Tibial nerve (tissue), 4 donors: ENCODE data around the gene MT4. TPM values are rescaled to one million over a fixed set of nuclear protein-coding genes. Genes with fewer than 3 reads are reported as not detected.

Experiments
- DNase-seq, 2 donors: peaks; one replicate each; pipeline ENCODE4 v3.0.0-alpha.2; 2019; ENCODE audit warnings: low spot score in 2 of 2
- H3K27ac ChIP-seq, 4 donors: fragments of 200-600 bp; sonication (generic) in 3 of 4; one replicate each; pipeline ENCODE4 v1.5.1; 2017 to 2019; ENCODE audit warnings: mild to moderate bottlenecking in 1 of 4
- H3K27me3 ChIP-seq, 2 donors: fragments of 200-600 bp; sonication (generic) in 1 of 2; one replicate each; pipeline versions ENCODE4 v1.5.1 to v1.6.0; 2017 to 2019
- H3K36me3 ChIP-seq, 3 donors: fragments of 200-600 bp; sonication (generic); one replicate each; pipeline ENCODE4 v1.5.1; 2018 to 2019
- H3K4me1 ChIP-seq, 4 donors: fragments of 200-600 bp; sonication (generic) in 3 of 4; one replicate each; pipeline ENCODE4 v1.5.1; 2017 to 2019
- H3K4me3 ChIP-seq, 4 donors: fragments of 200-600 bp; sonication (generic) in 3 of 4; one replicate each; pipeline ENCODE4 v1.5.1; 2017 to 2019; ENCODE audit warnings: mild to moderate bottlenecking in 1 of 4, moderate library complexity in 1 of 4
- H3K9me3 ChIP-seq, 4 donors: fragments of 200-600 bp; sonication (generic) in 3 of 4; one replicate each; pipeline ENCODE4 v1.5.1; 2017 to 2019
- CTCF ChIP-seq, 5 experiments: fragments of 200-600 bp in 3 of 5; fragments of 450-650 bp in 2 of 5; sonication (generic) in 3 of 5; IDR thresholded peaks; one replicate each; pipeline ENCODE4 v1.5.1; 2016 to 2019; ENCODE audit warnings: antibody characterized with exemption in 5 of 5, mild to moderate bottlenecking in 3 of 5, moderate library complexity in 2 of 5
- EP300 ChIP-seq, 2 donors: sonication (generic); formaldehyde crosslinking; IDR thresholded peaks; one replicate each; pipeline ENCODE4 v1.6.1; 2017; ENCODE audit warnings: antibody characterized with exemption in 2 of 2, mild to moderate bottlenecking in 1 of 2
- POLR2A ChIP-seq, 2 donors: fragments of 450-650 bp; IDR thresholded peaks; one replicate each; pipeline ENCODE4 v1.6.1; 2017; ENCODE audit warnings: antibody characterized with exemption in 2 of 2, mild to moderate bottlenecking in 2 of 2, moderate library complexity in 2 of 2
- WGBS, 2 donors: methylation state at CpG; one replicate each; pipeline ENCODE4 v1.1.5; 2018; 5-methylcytosine and 5-hydroxymethylcytosine counted together
- total RNA-seq, 4 donors: library from RNA; depleted of rRNA; stranded (reverse); fragments of >200 nt; gene quantifications; one replicate each; pipeline ENCODE4 v1.1.0, GENCODE V29; 2016

The MT4 gene
- total RNA-seq, 4 donors from 2014 or later, result not detected

GRCh38 chr16:56583351-56584168 is 18.7 kb downstream of the MT4 start:
- H3K27ac ChIP-seq, result no peak overlapping the region
- H3K9me3 ChIP-seq, result no peaks in the 10 kb centered on the region
- TF ChIP-seq POLR2A (IDR thresholded peaks at IDR 0.05), result no peak
- TF ChIP-seq EP300 (IDR thresholded peaks at IDR 0.05), result no peak
- no peak for TF ChIP-seq CTCF (IDR thresholded peaks at IDR 0.05)
- 75 to 78% methylated on average over 11 of the region's 11 CpGs for WGBS, 2 donors
- H3K36me3 ChIP-seq, result no peaks in the 10 kb centered on the region
- H3K4me3 ChIP-seq, result no peak overlapping the region
- DNase-seq, result no peak
- H3K4me1 ChIP-seq, result no peaks in the 10 kb centered on the region
- peaks cover 0 to 18% of the 10 kb centered on the region in 2 donors for H3K27me3 ChIP-seq

- H3K9me3 ChIP-seq, result no peaks in the 10 kb centered on the region
- no peak for TF ChIP-seq POLR2A (IDR thresholded peaks at IDR 0.05)
- TF ChIP-seq CTCF (IDR thresholded peaks at IDR 0.05), result no peak
- no peak for TF ChIP-seq EP300 (IDR thresholded peaks at IDR 0.05)
- 84 to 93% methylated on average over 11 of the region's 11 CpGs for WGBS, 2 donors
- peaks cover 0 to 22% of the 10 kb centered on the region in 2 donors for H3K27me3 ChIP-seq
- no peak overlapping the region for H3K27ac ChIP-seq
- no peak for DNase-seq
- peaks cover 0 to 6% (median 2%) of the 10 kb centered on the region in 4 donors for H3K4me1 ChIP-seq
- H3K4me3 ChIP-seq, result no peak overlapping the region
- no peaks in the 10 kb centered on the region for H3K36me3 ChIP-seq
Observed at GRCh38 chr16:56584276-56584675, 19.4 kb downstream of the MT4 start.

- Histone ChIP-seq H3K9me3 (no peaks in the 10 kb centered on the region), H3K36me3 (no peaks in the 10 kb centered on the region), H3K4me3 (peak overlapping the region; percentile 33 to 65 (median 36)), H3K27me3 (peaks cover 0 to 26% of the 10 kb centered on the region in 2 donors), H3K27ac (peak overlapping the region; percentile 61 to 87 (median 68)), H3K4me1 (peaks cover 0 to 22% (median 4%) of the 10 kb centered on the region in 4 donors)
- WGBS, 2 donors, result 30 to 42% methylated on average over 9 of the region's 9 CpGs
- no peak for DNase-seq
- TF ChIP-seq POLR2A (IDR thresholded peaks at IDR 0.05) (no peak), EP300 (IDR thresholded peaks at IDR 0.05) (no peak), CTCF (IDR thresholded peaks at IDR 0.05) (no peak)
Observed at GRCh38 chr16:56588781-56589140, 23.9 kb downstream of the MT4 start.

- Histone ChIP-seq H3K36me3 (no peaks in the 10 kb centered on the region), H3K9me3 (no peaks in the 10 kb centered on the region), H3K27ac (peak within 1 kb of the TSS; percentile 61 to 87 (median 78)), H3K4me3 (peak within 1 kb of the TSS; percentile 33 to 65 (median 36)), H3K4me1 (peaks cover 0 to 22% (median 4%) of the 10 kb centered on the region in 4 donors), H3K27me3 (peaks cover 0 to 26% of the 10 kb centered on the region in 2 donors)
- 3 to 7% methylated on average over 47 to 71 of the region's 87 CpGs for WGBS, 2 donors
- TF ChIP-seq CTCF (IDR thresholded peaks at IDR 0.05) (peak in 1 of 5 experiments; percentile 43), EP300 (IDR thresholded peaks at IDR 0.05) (peak in 1 of 2 donors; percentile 85), POLR2A (IDR thresholded peaks at IDR 0.05) (peak; percentile 60 to 75)
- no peak for DNase-seq
Observed at GRCh38 chr16:56589141-56590039, 24.5 kb downstream of the MT4 start, which contains the start of gene MT3. MT3 (plus strand) TSS chr16:56589528; CDS start chr16:56589591, 63 bp downstream.
